ENCODE results near the gene CD2AP. TPM values are rescaled to one million over a fixed set of nuclear protein-coding genes. Genes with fewer than 3 reads are reported as not detected.

The CD2AP gene
- total RNA-seq, 1 experiment from 2014 or later: 41.8 TPM

GRCh38 chr6:47536816-47537401 is 59.3 kb downstream of the CD2AP start:
- no peak for TF ChIP-seq SIN3A (IDR thresholded peaks at IDR 0.05; ENCODE audit: borderline replicate concordance, insufficient read depth, low read depth, low read length)
- no peak for TF ChIP-seq CTCF (IDR thresholded peaks at IDR 0.05)
- no peak for TF ChIP-seq POLR2AphosphoS5 (IDR thresholded peaks at IDR 0.05; ENCODE audit: low read depth, low read length)
- TF ChIP-seq REST (IDR thresholded peaks at IDR 0.05; ENCODE audit: insufficient read depth in 1 of 2, low read depth in 2 of 2, low read length in 1 of 2): no peak
- Histone ChIP-seq H3K4me3 (ENCODE audit: low read depth in 2 of 2, low read length in 2 of 2) (no peak overlapping the region), H3K27ac (ENCODE audit: low read length) (no peak overlapping the region), H3K27me3 (ENCODE audit: control insufficient read depth, insufficient read depth, low read length) (no peaks in the 10 kb centered on the region), H3K36me3 (ENCODE audit: control insufficient read depth, insufficient read depth, low read length) (peaks cover 7% of the 10 kb centered on the region; the same call in 1 of the 2 replicates), H3K9me3 (ENCODE audit: control insufficient read depth, insufficient read depth, low read depth, low read length) (no peaks in the 10 kb centered on the region), H3K4me1 (ENCODE audit: control insufficient read depth, insufficient read depth, low read length) (no peaks in the 10 kb centered on the region; the same call in 1 of the 2 replicates)
- in situ Hi-C loops (cut with HindIII; ENCODE audit: low pct_unique_long_range_greater_than_20kb, low sequenced_read_pairs): no loop called here
- ATAC-seq: no peak
- no peak for DNase-seq (ENCODE audit: low read depth, low spot score)
- ChIA-PET POLR2A (no interaction called here), CTCF (no interaction called here)
- BruUV-seq (replicated peaks): TSS peak; percentile 16
- intact Hi-C loops (cut with micrococcal nuclease; ENCODE audit: unreplicated experiment): no loop called here

- no TSS peak for BruUV-seq (replicated peaks)
- ChIA-PET CTCF (no interaction called here), POLR2A (no interaction called here)
- Histone ChIP-seq H3K4me3 (ENCODE audit: low read depth in 2 of 2, low read length in 2 of 2) (no peak overlapping the region), H3K36me3 (ENCODE audit: control insufficient read depth, insufficient read depth, low read length) (peaks cover 2% of the 10 kb centered on the region; the same call in 1 of the 2 replicates), H3K9me3 (ENCODE audit: control insufficient read depth, insufficient read depth, low read depth, low read length) (no peaks in the 10 kb centered on the region), H3K27ac (ENCODE audit: low read length) (no peak overlapping the region), H3K4me1 (ENCODE audit: control insufficient read depth, insufficient read depth, low read length) (no peaks in the 10 kb centered on the region), H3K27me3 (ENCODE audit: control insufficient read depth, insufficient read depth, low read length) (no peaks in the 10 kb centered on the region)
- ATAC-seq: no peak
- in situ Hi-C loops (cut with HindIII; ENCODE audit: low pct_unique_long_range_greater_than_20kb, low sequenced_read_pairs) (no loop called here), intact Hi-C loops (cut with micrococcal nuclease; ENCODE audit: unreplicated experiment) (no loop called here)
- no peak for DNase-seq (ENCODE audit: low read depth, low spot score)
- no peak for TF ChIP-seq REST (IDR thresholded peaks at IDR 0.05; ENCODE audit: insufficient read depth in 1 of 2, low read depth in 2 of 2, low read length in 1 of 2)
- TF ChIP-seq POLR2AphosphoS5 (IDR thresholded peaks at IDR 0.05; ENCODE audit: low read depth, low read length): no peak
Observed at GRCh38 chr6:47545223-47545622, 67.6 kb downstream of the CD2AP start.

All from Panc1 (cell line).